ENCODE measurements around the gene ZBTB7C.

ZBTB7C gene

DNA sequence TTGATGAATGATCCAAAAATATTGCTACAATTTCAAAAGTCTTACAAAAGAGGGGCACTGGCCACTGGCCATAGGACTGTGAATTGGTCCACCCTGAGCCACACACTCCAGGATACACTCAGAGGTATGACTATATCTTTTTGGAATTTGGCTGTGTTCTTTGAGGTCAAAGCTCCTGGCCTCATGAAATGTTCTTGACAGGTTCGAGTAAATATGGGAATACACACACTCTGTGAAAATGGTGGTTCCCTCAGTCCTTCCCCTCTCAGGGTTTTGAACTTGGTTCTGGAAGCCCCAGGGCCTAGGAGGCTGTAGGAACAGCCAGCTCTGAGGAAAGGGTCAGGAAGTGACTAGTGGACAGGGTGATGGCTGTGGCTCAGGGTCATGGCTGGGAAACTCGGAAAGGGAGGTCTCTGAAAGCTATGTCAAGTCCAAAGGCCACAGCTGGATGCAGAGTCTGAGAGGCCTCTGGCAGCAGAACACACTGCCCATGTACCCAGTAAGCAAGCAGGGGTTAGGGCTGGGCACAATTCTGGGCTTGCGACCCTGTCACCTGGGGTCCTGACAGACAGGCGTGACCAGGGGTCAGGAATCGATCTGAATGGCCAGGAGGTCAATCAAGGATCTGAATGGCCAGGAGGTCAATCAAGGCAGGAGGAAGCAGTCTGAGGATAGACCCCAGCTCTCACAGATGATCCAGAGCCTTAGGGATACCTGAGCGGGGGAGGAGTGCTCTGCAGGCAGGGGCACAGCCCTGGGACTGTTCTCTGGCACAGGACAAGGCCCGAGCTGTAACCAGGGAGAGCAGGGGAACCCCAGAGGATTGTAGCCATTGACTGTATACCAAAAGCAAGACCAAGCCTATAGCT is 255.3 kb downstream of the ZBTB7C start:
- H3K4me1 ChIP-seq (ENCODE audit: control insufficient read depth in 1 of 2, insufficient read depth in 2 of 2, low read length in 2 of 2) = no peaks in the 10 kb centered on the region
- H3K9me3 ChIP-seq (ENCODE audit: control insufficient read depth in 1 of 2, low read length in 2 of 2) = no peaks in the 10 kb centered on the region
- H3K27ac ChIP-seq (ENCODE audit: low read length) = no peak overlapping the region
- H3K4me3 ChIP-seq (ENCODE audit: low read depth in 1 of 2, low read length in 2 of 2) = no peak overlapping the region
- no peaks in the 10 kb centered on the region for H3K27me3 ChIP-seq (ENCODE audit: low read depth, low read length)
- no peaks in the 10 kb centered on the region for H3K36me3 ChIP-seq (ENCODE audit: control insufficient read depth in 1 of 2, insufficient read depth in 2 of 2, low read length in 2 of 2)

DNA sequence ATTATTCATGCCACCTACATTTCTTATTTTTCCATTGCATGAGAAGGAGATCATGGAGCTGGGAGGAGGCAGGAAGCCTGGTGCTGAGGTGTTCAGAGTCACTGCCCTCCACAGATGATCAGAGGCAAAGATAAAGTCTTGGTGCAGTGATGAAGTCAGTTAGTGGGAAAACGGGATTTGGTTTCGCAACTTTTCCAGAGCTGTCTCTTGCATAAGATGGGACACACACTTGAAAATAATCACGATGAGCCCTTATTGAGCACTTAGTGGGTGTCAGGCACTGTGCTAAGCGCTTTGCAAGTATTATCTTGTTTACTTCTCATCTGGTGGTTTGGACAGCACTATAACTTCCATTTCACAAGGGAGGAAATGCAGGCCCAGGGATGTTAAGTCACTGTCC is 256.6 kb downstream of the ZBTB7C start:
- H3K36me3 ChIP-seq (ENCODE audit: control insufficient read depth in 1 of 2, insufficient read depth in 2 of 2, low read length in 2 of 2) = no peaks in the 10 kb centered on the region
- H3K27ac ChIP-seq (ENCODE audit: low read length) = no peak overlapping the region
- no peaks in the 10 kb centered on the region for H3K4me1 ChIP-seq (ENCODE audit: control insufficient read depth in 1 of 2, insufficient read depth in 2 of 2, low read length in 2 of 2)
- no peak overlapping the region for H3K4me3 ChIP-seq (ENCODE audit: low read depth in 1 of 2, low read length in 2 of 2)
- no peaks in the 10 kb centered on the region for H3K27me3 ChIP-seq (ENCODE audit: low read depth, low read length)
- no peaks in the 10 kb centered on the region for H3K9me3 ChIP-seq (ENCODE audit: control insufficient read depth in 1 of 2, low read length in 2 of 2)

DNA sequence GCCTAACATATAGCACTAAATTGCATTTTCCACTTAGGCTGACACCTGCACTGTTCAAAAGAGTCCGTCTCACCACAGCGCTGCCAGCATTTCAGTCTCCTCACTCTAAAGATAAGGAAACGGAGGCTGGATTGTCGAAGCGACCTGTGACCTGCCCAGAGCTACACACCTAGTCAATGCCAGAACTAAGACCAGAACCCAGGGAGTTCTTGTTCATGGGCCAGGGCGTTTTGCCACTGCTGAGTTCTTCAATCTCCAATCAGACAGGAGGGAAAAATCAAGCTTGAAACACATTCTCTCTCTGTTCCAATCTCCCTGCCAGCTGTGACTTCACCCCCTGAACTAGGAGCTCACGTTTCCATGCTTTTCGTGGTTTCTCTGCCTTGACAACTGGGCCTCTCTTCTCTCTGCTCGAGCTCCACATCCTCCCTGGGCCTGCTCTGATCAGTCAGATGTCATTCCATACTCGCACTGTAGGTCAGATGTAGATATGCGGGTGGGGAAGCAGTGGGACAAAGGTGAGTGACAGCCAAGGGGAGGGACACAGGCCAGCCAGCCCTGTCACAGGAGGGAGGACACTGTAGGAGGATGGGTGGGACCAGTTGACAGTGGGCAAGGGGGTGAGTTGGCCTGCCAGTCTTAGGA is 257.6 kb downstream of the ZBTB7C start:
- H3K9me3 ChIP-seq (ENCODE audit: control insufficient read depth in 1 of 2, low read length in 2 of 2) = no peaks in the 10 kb centered on the region
- no peaks in the 10 kb centered on the region for H3K27me3 ChIP-seq (ENCODE audit: low read depth, low read length)
- no peak overlapping the region for H3K4me3 ChIP-seq (ENCODE audit: low read depth in 1 of 2, low read length in 2 of 2)
- H3K4me1 ChIP-seq (ENCODE audit: control insufficient read depth in 1 of 2, insufficient read depth in 2 of 2, low read length in 2 of 2) = no peaks in the 10 kb centered on the region
- no peaks in the 10 kb centered on the region for H3K36me3 ChIP-seq (ENCODE audit: control insufficient read depth in 1 of 2, insufficient read depth in 2 of 2, low read length in 2 of 2)
- H3K27ac ChIP-seq (ENCODE audit: low read length) = no peak overlapping the region

DNA sequence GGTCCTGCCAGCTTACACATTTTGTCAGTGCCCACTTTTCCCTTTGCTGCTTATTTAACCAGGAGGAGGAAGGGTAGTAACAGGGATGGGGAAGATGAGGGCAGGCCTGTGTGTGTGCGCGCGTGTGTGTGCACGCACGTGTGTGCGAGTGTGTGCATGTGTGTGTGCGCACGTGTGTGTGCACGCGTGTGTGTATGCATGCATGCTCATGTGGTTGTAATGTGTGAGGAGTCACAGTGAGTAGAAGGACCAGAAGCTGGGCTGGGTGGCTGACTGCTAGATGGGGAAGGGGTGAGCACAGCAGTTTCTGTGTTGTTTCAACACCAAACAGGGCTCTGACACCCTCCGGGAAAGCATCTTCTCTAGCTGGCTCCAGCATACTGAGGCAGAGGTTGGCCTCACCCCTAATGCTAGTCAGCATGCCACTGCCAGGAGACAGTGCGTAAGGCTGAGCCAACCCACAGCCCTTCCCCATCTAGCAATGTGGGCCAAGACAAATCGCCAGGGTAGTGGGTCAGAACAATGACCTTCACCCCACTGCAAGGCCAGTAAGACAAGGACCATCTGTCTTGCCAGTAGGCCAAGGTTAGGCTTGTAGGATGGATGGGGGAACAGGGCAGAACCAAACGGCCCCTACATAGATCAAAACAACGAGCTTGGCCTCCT is 260.0 kb downstream of the ZBTB7C start:
- Histone ChIP-seq H3K9me3 (ENCODE audit: control insufficient read depth in 1 of 2, low read length in 2 of 2) (no peaks in the 10 kb centered on the region), H3K27me3 (ENCODE audit: low read depth, low read length) (no peaks in the 10 kb centered on the region), H3K27ac (ENCODE audit: low read length) (no peak overlapping the region), H3K4me1 (ENCODE audit: control insufficient read depth in 1 of 2, insufficient read depth in 2 of 2, low read length in 2 of 2) (no peaks in the 10 kb centered on the region), H3K4me3 (ENCODE audit: low read depth in 1 of 2, low read length in 2 of 2) (no peak overlapping the region), H3K36me3 (ENCODE audit: control insufficient read depth in 1 of 2, insufficient read depth in 2 of 2, low read length in 2 of 2) (no peaks in the 10 kb centered on the region)

DNA sequence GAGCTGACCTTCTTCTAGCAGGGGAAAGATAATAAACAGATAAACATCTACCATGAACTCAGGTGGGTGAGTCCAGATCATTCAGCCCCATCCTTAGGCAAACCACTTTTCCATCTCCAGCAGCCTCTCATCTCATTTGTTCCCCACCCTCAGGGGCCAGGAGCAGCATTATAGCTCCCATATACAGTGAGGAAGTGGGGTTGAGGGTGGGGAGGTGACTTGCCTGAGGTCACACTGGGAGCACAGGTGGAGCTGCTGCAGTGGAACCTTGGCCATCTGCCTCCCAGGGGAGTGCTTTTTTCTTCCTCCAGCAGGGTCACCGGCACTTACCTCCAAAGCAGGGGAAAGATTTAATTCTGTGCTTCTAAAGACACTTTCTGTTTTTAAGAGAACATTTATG is 266.2 kb downstream of the ZBTB7C start:
- Histone ChIP-seq H3K4me3 (ENCODE audit: low read depth in 1 of 2, low read length in 2 of 2) (no peak overlapping the region), H3K36me3 (ENCODE audit: control insufficient read depth in 1 of 2, insufficient read depth in 2 of 2, low read length in 2 of 2) (no peaks in the 10 kb centered on the region), H3K4me1 (ENCODE audit: control insufficient read depth in 1 of 2, insufficient read depth in 2 of 2, low read length in 2 of 2) (no peaks in the 10 kb centered on the region), H3K9me3 (ENCODE audit: control insufficient read depth in 1 of 2, low read length in 2 of 2) (no peaks in the 10 kb centered on the region), H3K27me3 (ENCODE audit: low read depth, low read length) (no peaks in the 10 kb centered on the region), H3K27ac (ENCODE audit: low read length) (no peak overlapping the region)

DNA sequence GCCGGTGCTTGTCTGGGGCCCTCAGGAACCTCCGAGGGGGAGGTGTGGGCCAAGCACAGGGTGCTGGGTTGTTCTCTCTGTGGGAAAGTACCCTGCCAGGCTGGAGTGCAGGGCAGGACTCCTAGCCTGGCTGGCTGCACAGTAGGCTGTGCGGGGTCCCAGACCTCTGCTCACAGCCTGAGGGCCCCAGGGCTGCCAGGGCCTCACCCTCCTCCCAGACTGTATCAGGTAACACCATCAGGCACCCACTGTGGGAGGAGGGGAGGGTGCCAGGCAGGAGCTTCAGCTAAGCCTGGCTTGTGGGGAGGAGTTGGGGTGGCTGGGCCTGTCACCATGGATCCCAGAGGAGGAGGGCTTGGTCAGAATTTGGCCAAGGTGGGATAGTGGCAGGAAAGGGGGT is 266.8 kb downstream of the ZBTB7C start:
- Histone ChIP-seq H3K27ac (ENCODE audit: low read length) (no peak overlapping the region), H3K4me1 (ENCODE audit: control insufficient read depth in 1 of 2, insufficient read depth in 2 of 2, low read length in 2 of 2) (no peaks in the 10 kb centered on the region), H3K9me3 (ENCODE audit: control insufficient read depth in 1 of 2, low read length in 2 of 2) (no peaks in the 10 kb centered on the region), H3K4me3 (ENCODE audit: low read depth in 1 of 2, low read length in 2 of 2) (no peak overlapping the region), H3K27me3 (ENCODE audit: low read depth, low read length) (no peaks in the 10 kb centered on the region), H3K36me3 (ENCODE audit: control insufficient read depth in 1 of 2, insufficient read depth in 2 of 2, low read length in 2 of 2) (no peaks in the 10 kb centered on the region)

DNA sequence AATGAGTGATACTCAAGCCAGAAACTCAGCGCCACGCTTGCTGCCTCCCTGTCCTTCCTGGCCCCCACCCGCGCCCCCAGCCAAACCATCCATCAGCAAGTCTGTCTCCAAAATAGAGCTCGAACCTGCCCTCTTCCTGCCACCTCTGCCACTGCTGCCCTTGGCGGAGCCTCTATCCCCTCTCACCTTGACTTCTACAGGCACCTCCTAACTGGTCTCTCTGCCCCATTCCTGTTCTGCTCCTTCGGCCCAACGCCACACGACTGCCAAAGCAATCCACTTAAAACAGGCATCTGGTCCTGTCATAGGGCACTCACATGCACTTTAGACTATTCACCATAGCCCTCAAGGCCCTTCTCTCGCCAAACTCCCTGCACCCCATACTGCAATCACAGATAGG is 268.5 kb downstream of the ZBTB7C start:
- Histone ChIP-seq H3K27ac (ENCODE audit: low read length) (no peak overlapping the region), H3K4me1 (ENCODE audit: control insufficient read depth in 1 of 2, insufficient read depth in 2 of 2, low read length in 2 of 2) (peaks cover 0 to 13% of the 10 kb centered on the region in 2 donors), H3K9me3 (ENCODE audit: control insufficient read depth in 1 of 2, low read length in 2 of 2) (no peaks in the 10 kb centered on the region), H3K27me3 (ENCODE audit: low read depth, low read length) (no peaks in the 10 kb centered on the region), H3K36me3 (ENCODE audit: control insufficient read depth in 1 of 2, insufficient read depth in 2 of 2, low read length in 2 of 2) (no peaks in the 10 kb centered on the region), H3K4me3 (ENCODE audit: low read depth in 1 of 2, low read length in 2 of 2) (no peak overlapping the region)

DNA sequence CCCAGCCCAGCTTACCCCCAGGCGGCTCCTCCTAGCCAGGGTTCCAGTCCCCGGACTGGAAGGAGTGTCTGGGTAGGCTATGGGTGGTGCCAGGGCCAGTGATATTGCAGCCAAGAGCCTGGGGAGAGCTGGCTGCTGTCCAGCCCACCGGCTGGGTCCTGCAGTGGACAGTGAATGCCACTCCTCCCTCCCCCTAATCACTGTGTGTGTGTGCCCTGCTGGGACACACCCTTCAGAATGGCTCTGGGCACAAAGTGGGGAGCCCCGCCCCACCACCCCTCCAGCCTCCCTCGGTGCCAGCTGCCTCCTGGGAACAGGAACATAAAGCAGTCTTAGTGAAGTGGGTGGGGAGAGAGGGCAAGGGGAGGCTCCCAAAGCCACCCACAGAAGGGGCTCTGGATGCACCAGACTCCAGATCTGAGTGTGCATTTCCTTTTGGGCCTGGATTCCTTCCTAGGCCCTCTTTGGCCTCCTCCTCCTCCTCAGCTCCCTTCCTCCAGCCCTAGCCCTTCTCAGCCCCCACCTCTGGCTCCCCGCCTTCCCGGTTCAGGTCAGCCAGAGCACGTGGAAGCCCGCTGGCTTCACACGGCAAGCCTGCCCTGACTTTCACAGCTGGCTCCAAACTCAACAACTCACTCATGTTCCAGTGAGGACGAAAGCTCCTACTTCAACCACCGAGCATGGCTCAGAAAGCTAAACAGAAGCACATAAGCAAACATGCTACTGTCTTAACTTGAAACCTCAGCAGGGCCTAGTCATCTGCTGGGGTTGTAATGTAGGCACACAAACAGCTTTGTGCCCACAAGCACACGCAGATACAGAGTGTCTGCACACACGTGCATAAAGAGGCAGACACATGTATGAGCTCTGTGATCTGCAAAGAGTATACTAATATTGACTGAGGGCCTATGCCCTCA is 269.5 kb downstream of the ZBTB7C start:
- no peaks in the 10 kb centered on the region for H3K9me3 ChIP-seq (ENCODE audit: control insufficient read depth in 1 of 2, low read length in 2 of 2)
- peak overlapping the region; percentile 40 for H3K27ac ChIP-seq (ENCODE audit: low read length)
- H3K4me3 ChIP-seq (ENCODE audit: low read depth in 1 of 2, low read length in 2 of 2) = no peak overlapping the region
- peaks cover 4 to 18% of the 10 kb centered on the region in 2 donors for H3K4me1 ChIP-seq (ENCODE audit: control insufficient read depth in 1 of 2, insufficient read depth in 2 of 2, low read length in 2 of 2)
- H3K27me3 ChIP-seq (ENCODE audit: low read depth, low read length) = no peaks in the 10 kb centered on the region
- no peaks in the 10 kb centered on the region for H3K36me3 ChIP-seq (ENCODE audit: control insufficient read depth in 1 of 2, insufficient read depth in 2 of 2, low read length in 2 of 2)

DNA sequence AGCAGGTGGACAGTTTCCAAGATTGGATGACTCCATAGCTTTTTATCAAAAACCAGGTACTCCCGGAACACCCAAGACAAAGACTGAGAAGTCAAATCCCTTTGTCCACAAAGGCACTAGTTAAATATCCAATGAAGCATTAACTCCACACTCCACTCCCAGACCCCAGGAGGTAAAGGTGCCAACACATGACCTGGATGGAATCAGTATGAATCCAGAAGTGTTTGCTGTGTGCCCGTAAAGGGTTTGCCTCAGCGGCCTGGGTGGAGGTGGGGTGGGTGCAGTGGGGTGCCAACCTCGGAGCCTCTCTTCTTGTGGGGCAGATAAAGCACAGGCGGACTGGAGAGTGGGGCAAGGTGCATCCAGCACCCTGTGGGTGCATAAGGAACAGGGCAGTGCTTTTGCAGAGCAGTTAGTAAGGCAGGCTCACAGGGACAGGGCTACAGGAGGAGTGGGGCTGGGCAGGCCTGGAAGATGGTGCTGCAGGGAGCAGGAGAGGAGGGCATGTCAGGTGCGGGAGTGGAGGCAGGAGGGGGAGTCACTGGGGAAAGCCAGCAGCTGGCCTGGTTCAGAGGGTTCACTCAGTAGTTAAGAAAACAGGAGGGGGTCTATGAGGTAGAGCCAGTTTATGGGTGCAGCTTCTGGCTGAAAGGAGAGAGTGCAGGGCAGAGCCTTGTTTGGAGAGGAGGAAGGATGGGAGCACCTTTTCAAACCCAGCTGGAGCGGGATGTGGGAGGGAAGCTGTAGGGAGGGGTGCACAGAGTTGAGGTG is 270.3 kb downstream of the ZBTB7C start:
- peaks cover 4 to 18% of the 10 kb centered on the region in 2 donors for H3K4me1 ChIP-seq (ENCODE audit: control insufficient read depth in 1 of 2, insufficient read depth in 2 of 2, low read length in 2 of 2)
- H3K9me3 ChIP-seq (ENCODE audit: control insufficient read depth in 1 of 2, low read length in 2 of 2) = no peaks in the 10 kb centered on the region
- no peaks in the 10 kb centered on the region for H3K27me3 ChIP-seq (ENCODE audit: low read depth, low read length)
- H3K36me3 ChIP-seq (ENCODE audit: control insufficient read depth in 1 of 2, insufficient read depth in 2 of 2, low read length in 2 of 2) = no peaks in the 10 kb centered on the region
- no peak overlapping the region for H3K4me3 ChIP-seq (ENCODE audit: low read depth in 1 of 2, low read length in 2 of 2)
- H3K27ac ChIP-seq (ENCODE audit: low read length) = no peak overlapping the region

DNA sequence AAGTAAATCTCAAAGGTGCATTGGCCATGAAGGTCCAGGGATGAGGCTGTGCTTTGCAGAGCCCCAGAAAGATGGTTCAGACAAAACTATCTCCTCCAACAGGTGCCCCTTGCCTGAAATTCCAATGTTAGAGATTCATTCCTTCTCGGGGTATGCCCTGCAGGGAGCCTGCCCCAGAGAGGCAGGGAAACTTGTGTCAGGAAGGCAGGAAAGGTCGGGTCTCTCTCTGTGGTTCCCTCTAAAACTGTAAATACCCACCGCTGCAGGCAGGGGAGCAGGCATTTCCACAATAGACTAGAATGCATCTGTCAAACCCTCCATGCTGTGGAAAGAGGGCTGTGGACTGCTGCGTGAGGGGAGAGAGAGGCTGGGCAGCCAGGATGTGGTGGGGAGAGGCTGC is 271.0 kb downstream of the ZBTB7C start:
- Histone ChIP-seq H3K9me3 (ENCODE audit: control insufficient read depth in 1 of 2, low read length in 2 of 2) (no peaks in the 10 kb centered on the region), H3K4me1 (ENCODE audit: control insufficient read depth in 1 of 2, insufficient read depth in 2 of 2, low read length in 2 of 2) (peaks cover 4 to 18% of the 10 kb centered on the region in 2 donors), H3K27me3 (ENCODE audit: low read depth, low read length) (no peaks in the 10 kb centered on the region), H3K27ac (ENCODE audit: low read length) (peak overlapping the region; percentile 36), H3K4me3 (ENCODE audit: low read depth in 1 of 2, low read length in 2 of 2) (no peak overlapping the region), H3K36me3 (ENCODE audit: control insufficient read depth in 1 of 2, insufficient read depth in 2 of 2, low read length in 2 of 2) (no peaks in the 10 kb centered on the region)
